Hindlimb muscle (tissue), 1 donor: Measurements from ENCODE around the gene MYOF. TPM values are rescaled to one million over a fixed set of nuclear protein-coding genes. Genes with fewer than 3 reads are reported as not detected.
"Not testable (repeated sequence)": the region's sequence is repeated elsewhere in the genome, so short reads cannot be mapped to it uniquely, and the experiment has no call there.

ENCODE experiments used
- DNase-seq: peaks from one replicate; pipeline ENCODE4 v3.0.0-alpha.2; 2013
- polyA plus RNA-seq: library from polyadenylated mRNA; unstranded; fragments of 120-200 nt; gene quantifications from one replicate; pipeline ENCODE4 v1.2.1, GENCODE V29; 2013; ENCODE audit not compliant: insufficient read length

MYOF gene
- polyA plus RNA-seq, 1 donor, result 51.4 TPM

- DNase-seq, result no peak
These were observed 191.3 kb downstream of the MYOF start for GRCh38 chr10:93290661-93291354.

GRCh38 chr10:93288679-93289634 is 193.2 kb downstream of the MYOF start:
- peak; percentile 79 for DNase-seq

GRCh38 chr10:93287775-93288174 is 194.4 kb downstream of the MYOF start:
- no peak for DNase-seq

- not testable (repeated sequence) for DNase-seq
These were observed 197.9 kb downstream of the MYOF start for GRCh38 chr10:93284246-93284645.

GRCh38 chr10:93281367-93281720 is 200.8 kb downstream of the MYOF start:
- DNase-seq, result no peak

- DNase-seq, result no peak
These were observed 201.3 kb downstream of the MYOF start for GRCh38 chr10:93280699-93281366.

GRCh38 chr10:93280121-93280698 is 201.9 kb downstream of the MYOF start:
- no peak for DNase-seq

- no peak for DNase-seq
These were observed 204.8 kb downstream of the MYOF start for GRCh38 chr10:93277360-93277759.

GRCh38 chr10:93274419-93274818 is 207.7 kb downstream of the MYOF start:
- DNase-seq, result no peak

- DNase-seq, result no peak
These were observed 209.1 kb downstream of the MYOF start for GRCh38 chr10:93272884-93273675.

- DNase-seq, result no peak
These were observed 210.8 kb downstream of the MYOF start for GRCh38 chr10:93271347-93271746.

GRCh38 chr10:93269281-93269680 is 212.9 kb downstream of the MYOF start:
- DNase-seq, result no peak

GRCh38 chr10:93268021-93268420 is 214.1 kb downstream of the MYOF start:
- DNase-seq, result no peak

- no peak for DNase-seq
These were observed 214.6 kb downstream of the MYOF start for GRCh38 chr10:93267521-93267920.

- no peak for DNase-seq
These were observed 215.3 kb downstream of the MYOF start for GRCh38 chr10:93266858-93267257.

GRCh38 chr10:93261961-93262610 is 220.0 kb downstream of the MYOF start:
- DNase-seq, result no peak

- no peak for DNase-seq
These were observed 221.0 kb downstream of the MYOF start for GRCh38 chr10:93261089-93261488.

- DNase-seq, result no peak
These were observed 223.0 kb downstream of the MYOF start for GRCh38 chr10:93259126-93259525.
